GDM1 (cell line): Measurements from ENCODE around the gene PLSCR5.
A peak's percentile ranks its signal among the peaks of the same experiment; 100 is the strongest.

Experiments
- DNase-seq: peaks from one replicate; lab custom pipeline; 2025; lab: John Stamatoyannopoulos, UW

Gene PLSCR5

GRCh38 chr3:146585156-146585555, 20.0 kb downstream of the PLSCR5 start:
- no peak for DNase-seq

DNA sequence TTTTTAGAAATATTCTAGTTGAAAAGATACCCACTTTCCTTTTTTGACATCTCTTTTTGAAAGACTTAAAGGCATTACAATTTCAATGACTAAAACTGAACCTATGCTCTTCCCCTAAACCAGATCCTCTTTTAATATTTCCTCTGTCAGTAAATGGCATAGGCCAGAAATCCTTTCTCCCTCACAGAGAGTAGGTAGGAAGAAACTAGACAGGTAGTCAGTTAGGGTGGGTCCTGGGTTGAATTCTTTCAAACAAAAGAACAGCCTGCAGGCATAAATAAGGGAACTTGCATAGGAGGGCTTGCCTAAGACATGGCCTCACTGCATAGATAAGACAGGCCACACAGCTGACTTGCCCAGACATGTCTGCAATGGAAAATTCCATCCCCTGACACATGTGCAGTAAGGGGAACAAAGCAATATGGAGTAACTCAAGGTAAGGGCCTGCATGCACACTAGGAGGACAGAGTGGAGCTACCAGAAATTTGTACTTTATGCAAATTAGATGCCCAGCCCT, 23.1 kb downstream of the PLSCR5 start:
- peak; percentile 35 for DNase-seq

DNA sequence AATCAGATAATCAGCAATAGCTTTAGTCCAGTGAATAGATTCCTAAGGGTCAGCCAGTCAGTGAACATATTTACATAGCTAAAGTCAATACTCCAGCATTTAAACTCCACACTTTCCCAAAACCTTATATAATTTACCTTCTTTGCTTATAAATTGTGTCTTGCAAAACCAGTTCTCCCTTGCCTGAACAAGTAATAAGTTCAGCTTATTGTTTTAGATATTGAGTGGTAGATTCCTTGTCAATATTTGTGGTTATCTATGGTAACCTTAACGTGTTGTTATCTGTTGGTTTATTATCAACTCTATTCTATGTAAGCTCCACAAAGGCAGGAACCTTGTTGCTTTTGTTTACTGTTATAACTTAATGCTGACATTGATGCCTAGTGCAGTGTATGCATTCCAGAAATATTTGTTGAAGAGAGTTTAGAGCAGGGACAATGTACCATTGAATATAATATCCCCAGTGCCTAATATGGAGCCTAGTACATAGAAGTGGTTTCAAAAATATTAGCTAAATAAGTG, 24.0 kb downstream of the PLSCR5 start:
- DNase-seq: no peak

- peak; percentile 39 for DNase-seq
Observed at GRCh38 chr3:146577662-146578061, 27.5 kb downstream of the PLSCR5 start.

GRCh38 chr3:146575636-146576035, 29.5 kb downstream of the PLSCR5 start:
- DNase-seq: no peak

DNA sequence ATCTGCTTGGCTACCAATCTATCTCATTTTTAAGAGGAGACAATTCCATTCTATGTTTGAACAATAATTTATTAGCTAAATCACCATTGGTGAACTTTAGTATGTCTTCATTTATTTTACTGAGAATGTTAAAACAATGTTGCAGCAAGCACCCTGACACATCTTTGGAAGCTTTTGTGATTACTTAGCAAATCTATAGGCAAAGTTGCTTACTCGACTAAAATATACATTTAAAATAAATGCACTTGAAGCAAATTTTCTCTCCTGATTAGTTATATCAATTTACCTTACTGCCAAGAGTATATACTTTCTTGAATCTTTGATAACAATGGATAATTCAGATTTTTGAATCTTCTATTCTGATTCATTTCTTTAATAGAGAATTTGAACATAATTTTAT, 31.0 kb downstream of the PLSCR5 start:
- DNase-seq: no peak

DNA sequence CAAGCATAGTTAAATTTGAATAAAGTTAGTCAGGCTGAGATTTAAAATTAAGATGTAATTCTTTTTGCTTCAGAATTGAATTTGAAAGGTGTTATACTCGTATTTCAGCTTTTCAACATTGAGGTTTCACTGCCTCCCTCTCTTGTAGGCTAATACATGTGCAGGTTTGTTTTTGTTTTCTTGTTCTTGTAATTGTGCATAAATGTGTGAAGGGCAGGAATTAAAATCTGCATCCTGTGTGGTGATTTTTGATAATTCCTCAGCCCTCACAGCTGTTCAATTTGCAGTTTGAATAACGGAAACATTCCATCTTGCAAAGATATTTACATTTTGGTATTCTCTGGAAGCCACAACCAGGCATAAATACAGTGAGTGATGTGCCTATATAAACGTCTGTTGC, 35.8 kb downstream of the PLSCR5 start:
- no peak for DNase-seq

GRCh38 chr3:146566138-146566537, 39.0 kb downstream of the PLSCR5 start:
- no peak for DNase-seq

DNA sequence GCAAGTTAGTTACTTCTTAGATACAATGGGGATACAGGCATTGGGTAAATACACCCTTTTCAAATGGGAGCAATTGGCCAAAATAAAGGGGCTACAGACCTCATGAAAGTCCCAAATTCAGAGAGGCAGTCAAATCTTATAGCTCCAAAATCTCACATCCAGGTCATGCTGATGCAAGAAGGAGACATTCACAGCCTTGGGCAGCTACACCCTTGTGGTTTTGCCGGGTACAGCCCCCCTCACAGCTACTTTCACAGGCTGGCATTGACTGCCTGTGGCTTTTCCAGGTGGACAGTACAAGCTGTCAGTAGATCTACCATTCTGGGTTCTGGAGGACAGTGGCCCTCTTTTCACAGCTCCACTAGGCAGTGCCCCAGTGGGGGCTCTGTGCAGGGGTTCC, 43.3 kb downstream of the PLSCR5 start:
- DNase-seq: no peak

- DNase-seq: no peak
Observed at GRCh38 chr3:146561463-146561862, 43.7 kb downstream of the PLSCR5 start.

DNA sequence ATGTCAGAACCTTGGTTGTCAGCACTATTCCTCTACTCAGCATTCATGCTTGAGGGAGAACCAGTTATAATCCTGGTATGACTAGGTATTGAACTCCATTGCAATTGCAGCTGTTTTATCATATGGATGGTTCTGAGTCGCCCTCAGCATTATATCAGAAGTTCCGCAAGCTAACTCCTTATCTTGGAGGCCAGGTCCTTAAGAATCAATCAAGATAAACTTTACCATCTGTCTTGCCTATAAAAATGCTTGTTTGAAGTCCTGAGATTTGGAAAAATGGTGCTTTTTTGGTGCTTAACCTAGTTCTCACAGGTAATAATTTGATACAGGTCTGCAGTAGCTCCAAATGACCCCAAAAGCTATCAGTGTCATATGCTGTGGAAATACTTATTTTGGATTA, 44.5 kb downstream of the PLSCR5 start:
- DNase-seq: no peak

- DNase-seq: no peak
Observed at GRCh38 chr3:146559388-146559787, 45.8 kb downstream of the PLSCR5 start.

DNA sequence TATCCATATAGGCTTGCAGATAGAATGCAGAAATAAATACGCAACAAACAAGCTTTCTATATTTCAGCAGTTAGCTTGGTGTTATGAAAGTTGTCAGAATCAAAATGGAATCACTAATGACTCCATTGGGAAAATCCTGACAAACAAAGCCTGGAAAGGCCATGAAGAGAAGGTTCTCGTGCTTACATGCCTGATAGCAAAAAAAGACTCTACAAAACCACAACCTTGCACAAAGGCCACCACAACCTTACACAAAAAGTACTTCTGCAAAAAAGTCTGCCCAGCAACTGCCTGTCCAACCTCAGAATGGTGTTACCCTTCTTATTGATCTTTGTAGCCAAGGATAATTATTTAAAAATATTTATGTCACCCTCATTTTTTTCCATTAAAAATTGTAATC, 46.4 kb downstream of the PLSCR5 start:
- peak; percentile 46 for DNase-seq

GRCh38 chr3:146557745-146558144, 47.4 kb downstream of the PLSCR5 start:
- DNase-seq: no peak

DNA sequence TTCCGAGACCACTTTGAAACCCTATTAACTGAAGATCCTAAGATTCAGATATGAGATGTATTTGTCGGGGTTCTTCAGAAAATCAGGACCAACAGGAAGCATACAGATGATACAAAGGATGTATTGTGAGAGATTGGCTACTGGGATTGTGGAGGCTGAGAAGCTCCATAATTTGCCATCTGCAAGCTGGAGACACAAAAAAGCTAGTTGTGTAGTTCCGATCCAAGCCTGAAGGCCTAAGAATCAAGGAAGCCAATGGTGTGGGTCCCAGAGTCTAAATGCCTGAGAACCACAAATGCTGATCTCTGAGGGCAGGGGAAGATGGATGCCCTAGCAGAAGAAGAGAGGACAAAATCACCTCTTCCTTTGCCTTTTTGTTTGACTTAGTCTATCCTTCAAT, 49.8 kb downstream of the PLSCR5 start:
- no peak for DNase-seq

DNA sequence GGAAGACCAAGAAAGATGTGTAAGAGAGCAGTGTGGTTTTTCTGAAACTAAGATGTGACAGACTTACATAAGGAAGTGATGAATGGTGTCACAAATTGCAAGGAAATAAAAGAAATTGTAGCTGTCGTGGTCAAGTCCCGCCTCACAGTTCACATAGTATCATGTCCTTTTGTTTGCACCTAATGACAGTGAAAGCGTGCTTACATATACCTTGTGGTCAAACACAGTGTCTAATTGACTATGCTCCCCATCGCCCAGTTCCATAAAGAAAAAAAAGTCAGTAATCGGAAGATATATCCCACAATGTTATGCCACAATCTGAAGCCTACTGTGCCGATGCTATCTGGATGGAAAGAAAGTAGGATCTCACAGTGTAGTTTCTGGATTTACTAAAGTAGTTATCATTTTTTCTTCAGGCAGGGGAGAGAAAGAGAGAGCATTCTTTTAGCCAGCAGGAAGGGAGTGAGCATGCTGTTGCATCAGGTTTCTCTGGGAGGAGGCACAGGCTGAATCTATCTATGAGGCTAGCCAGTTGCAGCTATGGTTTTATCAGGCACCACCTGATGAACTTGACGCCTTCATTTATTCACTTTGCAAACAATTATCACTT, 50.9 kb downstream of the PLSCR5 start:
- DNase-seq: no peak

DNA sequence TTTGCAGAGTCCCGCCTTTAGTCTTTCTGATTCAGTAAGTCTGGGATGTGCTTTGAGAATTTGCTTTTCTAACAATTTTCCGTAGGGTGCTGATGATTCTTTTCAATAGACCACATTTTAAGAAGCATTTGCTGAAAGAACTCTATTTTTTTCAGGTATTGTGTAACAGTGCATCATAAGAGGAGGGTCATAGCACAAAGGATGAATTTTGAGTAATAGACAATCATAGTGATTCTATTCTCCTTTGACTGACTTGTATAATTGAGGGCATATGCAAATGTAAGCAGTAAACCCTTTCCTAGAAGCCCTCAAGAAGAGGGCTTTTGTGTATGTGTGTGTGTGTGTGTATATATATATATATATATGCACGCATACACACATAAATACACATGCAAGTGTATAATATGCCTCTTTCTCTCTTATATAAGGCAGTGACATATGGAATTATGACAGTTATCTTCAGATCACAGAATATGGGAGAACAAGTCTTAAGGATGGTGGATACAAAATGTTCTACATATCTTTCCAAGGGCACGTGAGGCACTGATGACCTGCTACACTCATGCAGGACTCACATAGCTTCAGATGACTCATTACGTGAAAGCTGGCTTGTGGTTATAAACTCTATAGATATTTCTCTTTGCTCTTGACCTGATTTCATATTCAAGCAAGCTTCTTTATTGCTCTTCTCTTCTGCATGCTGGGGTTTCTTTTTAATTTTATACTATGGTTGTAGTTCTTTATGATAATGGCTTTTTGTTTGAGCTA, 54.2 kb downstream of the PLSCR5 start:
- DNase-seq: no peak

DNA sequence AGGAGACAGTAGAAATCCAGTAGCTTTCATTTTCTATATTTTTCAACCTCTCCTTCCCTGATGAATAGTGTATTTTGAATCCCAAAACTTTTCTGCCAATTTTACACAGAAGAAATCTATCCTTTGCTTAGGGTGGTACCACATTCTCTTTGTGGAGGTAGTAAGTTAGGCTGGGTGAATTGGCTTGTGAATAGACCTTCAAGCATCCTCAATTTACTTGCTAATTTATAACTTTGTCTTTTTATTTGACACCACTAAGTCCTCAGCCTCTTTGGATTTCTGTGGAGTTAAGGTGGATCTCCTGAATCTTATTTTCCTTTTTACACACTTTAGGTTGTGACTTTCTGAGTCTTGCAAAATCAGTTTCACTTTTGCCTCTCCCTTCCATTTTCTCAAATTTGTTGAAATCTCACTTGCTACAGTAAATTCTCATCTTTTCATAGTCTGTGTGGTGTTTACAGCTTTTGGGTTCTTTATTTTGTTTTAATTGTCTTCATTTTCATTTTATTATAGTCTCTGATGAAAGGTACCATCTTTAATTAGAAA, 55.0 kb downstream of the PLSCR5 start:
- DNase-seq: no peak

DNA sequence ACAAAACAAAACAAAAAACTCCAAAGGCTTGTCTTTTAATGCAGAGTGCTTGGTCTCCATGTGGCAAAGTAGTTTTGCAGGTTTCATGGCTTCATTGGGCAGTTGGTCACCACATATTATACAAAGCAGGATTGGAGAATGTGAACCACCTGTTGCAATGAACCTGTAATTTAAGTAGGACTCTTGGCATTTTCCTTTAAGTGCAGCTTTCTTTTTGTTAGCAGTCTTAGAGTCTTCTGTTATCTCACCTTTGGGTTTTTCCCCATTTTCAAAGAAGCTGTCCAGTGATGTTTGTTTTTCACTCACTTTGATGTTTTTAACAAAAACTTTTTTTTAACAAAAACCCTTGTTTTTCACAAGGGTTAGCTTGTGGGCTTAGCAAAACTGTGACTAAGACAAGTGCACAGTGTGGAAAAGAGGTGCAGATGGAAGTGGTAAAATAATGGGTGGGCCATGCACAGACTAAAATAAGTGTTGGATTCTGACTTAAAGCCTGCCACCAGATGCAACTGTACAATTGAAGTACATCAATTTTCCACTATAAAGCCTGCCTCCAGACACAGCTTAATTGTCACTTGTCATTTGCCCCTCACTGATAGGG, 57.8 kb downstream of the PLSCR5 start:
- no peak for DNase-seq

DNA sequence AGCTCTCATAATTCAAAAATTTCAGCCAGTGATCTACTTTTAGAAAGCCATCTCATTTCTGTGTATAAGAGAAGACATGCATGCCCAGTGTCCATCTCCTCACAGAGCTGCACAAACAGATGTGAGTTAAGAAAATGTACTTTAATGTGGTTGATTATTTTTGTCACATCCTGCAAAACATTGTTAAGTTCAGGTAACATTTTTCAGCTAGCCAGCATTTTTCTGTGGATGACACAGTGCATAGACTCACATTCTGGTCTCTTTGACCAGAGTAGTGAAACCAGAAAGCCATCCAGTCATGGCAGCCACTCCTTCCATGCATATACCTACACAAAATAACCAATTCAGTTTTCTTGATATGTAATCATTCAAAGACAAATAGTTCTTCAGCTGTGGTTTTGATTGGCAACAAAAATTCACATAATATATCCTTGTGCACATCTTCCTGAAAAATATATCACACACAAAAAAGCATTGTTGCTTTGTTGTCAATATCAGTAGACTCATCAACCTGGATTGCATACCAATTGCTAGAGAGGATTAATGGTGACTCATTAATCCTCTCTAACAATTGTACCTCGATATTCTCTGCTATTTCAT, 58.7 kb downstream of the PLSCR5 start:
- no peak for DNase-seq

DNA sequence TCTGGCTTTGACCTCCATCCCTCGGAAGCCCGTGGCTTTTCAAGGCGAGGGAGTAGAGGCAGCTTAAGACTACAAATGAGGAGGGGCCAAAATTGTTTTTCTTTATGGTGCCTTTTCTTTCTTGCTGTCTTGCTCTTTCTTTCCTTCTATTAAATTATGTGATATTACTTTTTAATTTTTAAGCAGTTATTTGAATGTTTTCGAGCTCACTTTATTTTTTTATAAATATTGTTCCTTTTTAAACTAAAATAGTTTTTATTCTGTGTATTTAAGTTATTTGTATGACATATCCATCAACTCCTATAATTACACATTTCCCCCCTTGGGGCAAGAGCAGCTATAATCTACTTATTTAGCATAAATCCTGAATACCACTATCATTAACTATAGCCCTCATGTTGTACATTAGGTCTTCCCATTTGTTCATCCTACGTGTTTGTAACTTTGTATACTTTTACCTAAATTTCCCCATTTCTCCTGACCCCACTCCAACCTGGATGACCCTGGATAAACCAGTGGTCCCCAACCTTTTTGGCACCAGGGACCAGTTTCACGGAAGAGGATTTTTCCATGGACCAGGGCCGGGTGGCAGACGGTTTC, 60.1 kb downstream of the PLSCR5 start:
- DNase-seq: no peak
